BLaER1 (cell line): Measurements from ENCODE around the gene ALPK3.

Experiments
- H3K27ac ChIP-seq: shearing (Covaris generic); formaldehyde crosslinking; 2 replicates; pipeline ENCODE4 v1.8.1; 2022
- H3K27me3 ChIP-seq: shearing (Covaris generic); formaldehyde crosslinking; 2 replicates; pipeline ENCODE4 v1.8.1; 2022
- H3K36me3 ChIP-seq: shearing (Covaris generic); formaldehyde crosslinking; 2 replicates; pipeline ENCODE4 v1.8.1; 2022
- H3K4me1 ChIP-seq: shearing (Covaris generic); formaldehyde crosslinking; 2 replicates; pipeline ENCODE4 v1.8.1; 2022
- H3K4me2 ChIP-seq: shearing (Covaris generic); formaldehyde crosslinking; 2 replicates; pipeline ENCODE4 v1.8.1; 2022
- H3K4me3 ChIP-seq: shearing (Covaris generic); formaldehyde crosslinking; 2 replicates; pipeline ENCODE4 v1.8.1; 2022
- H3K9ac ChIP-seq: shearing (Covaris generic); formaldehyde crosslinking; 2 replicates; pipeline ENCODE4 v1.8.1; 2022
- H3K9me3 ChIP-seq: shearing (Covaris generic); formaldehyde crosslinking; 2 replicates; pipeline ENCODE4 v1.8.1; 2022
- H4K20me1 ChIP-seq: shearing (Covaris generic); formaldehyde crosslinking; 2 replicates; pipeline ENCODE4 v1.8.1; 2022
- Cebpa-rat ChIP-seq: shearing (Covaris generic); IDR thresholded peaks from 2 replicates; pipeline ENCODE4 v1.8.1; 2022

ALPK3 gene

GRCh38 chr15:84819291-84819768 is 2.2 kb downstream of the ALPK3 start:
- H3K27me3 ChIP-seq: no peaks in the 10 kb centered on the region
- H3K36me3 ChIP-seq: no peaks in the 10 kb centered on the region
- peak overlapping the region; percentile 23 for H3K4me2 ChIP-seq
- H3K9ac ChIP-seq: peak overlapping the region; percentile 5; the same call in 1 of the 2 replicates
- H4K20me1 ChIP-seq: no peaks in the 10 kb centered on the region
- peaks cover 23% of the 10 kb centered on the region for H3K4me1 ChIP-seq
- TF ChIP-seq Cebpa-rat: no peak
- peaks cover 5% of the 10 kb centered on the region; the same call in 1 of the 2 replicates for H3K9me3 ChIP-seq
- no peak overlapping the region for H3K27ac ChIP-seq
- H3K4me3 ChIP-seq: no peak overlapping the region

DNA sequence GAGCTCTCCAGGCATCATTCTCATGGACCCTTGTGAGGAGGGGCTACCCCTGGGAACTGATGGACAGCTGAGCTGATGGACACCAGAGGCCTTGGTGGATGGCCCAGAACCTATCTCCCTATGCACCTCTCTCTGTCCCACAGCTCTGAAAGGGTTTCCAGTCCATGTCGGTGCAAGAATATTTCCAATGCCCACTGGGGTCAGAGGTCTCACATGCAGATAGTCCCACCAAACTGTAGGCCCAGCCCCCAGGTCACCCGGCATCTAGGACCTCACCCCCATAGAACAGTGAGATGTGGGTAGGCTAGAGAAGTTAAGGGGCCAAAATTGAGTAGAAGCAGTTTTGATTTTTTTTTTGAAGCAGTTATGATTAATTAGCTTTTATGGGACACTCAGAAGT is 2.6 kb downstream of the ALPK3 start:
- TF ChIP-seq Cebpa-rat: no peak
- Histone ChIP-seq H3K4me2 (peak overlapping the region; percentile 23; the same call in 1 of the 2 replicates), H3K4me3 (no peak overlapping the region), H3K36me3 (no peaks in the 10 kb centered on the region), H3K9ac (peak overlapping the region; percentile 5; the same call in 1 of the 2 replicates), H3K9me3 (peaks cover 5% of the 10 kb centered on the region; the same call in 1 of the 2 replicates), H3K4me1 (peaks cover 23% of the 10 kb centered on the region), H3K27ac (no peak overlapping the region), H4K20me1 (no peaks in the 10 kb centered on the region), H3K27me3 (no peaks in the 10 kb centered on the region)

- peaks cover 23% of the 10 kb centered on the region for H3K4me1 ChIP-seq
- peaks cover 5% of the 10 kb centered on the region; the same call in 1 of the 2 replicates for H3K9me3 ChIP-seq
- no peaks in the 10 kb centered on the region for H3K36me3 ChIP-seq
- H3K27me3 ChIP-seq: no peaks in the 10 kb centered on the region
- no peak for TF ChIP-seq Cebpa-rat
- no peak overlapping the region for H3K4me2 ChIP-seq
- H4K20me1 ChIP-seq: no peaks in the 10 kb centered on the region
- no peak overlapping the region for H3K27ac ChIP-seq
- H3K9ac ChIP-seq: 0 out of 2 replicates have a peak overlapping the region, but pooled peaks have one; percentile 26
- H3K4me3 ChIP-seq: no peak overlapping the region
Measured at GRCh38 chr15:84821501-84822021, 4.4 kb downstream of the ALPK3 start.

GRCh38 chr15:84822653-84823281 is 5.6 kb downstream of the ALPK3 start:
- Histone ChIP-seq H3K4me3 (no peak overlapping the region), H4K20me1 (no peaks in the 10 kb centered on the region), H3K36me3 (no peaks in the 10 kb centered on the region), H3K27ac (no peak overlapping the region), H3K27me3 (no peaks in the 10 kb centered on the region), H3K9ac (no peak overlapping the region), H3K4me2 (no peak overlapping the region), H3K4me1 (peaks cover 21% of the 10 kb centered on the region), H3K9me3 (no peaks in the 10 kb centered on the region)
- TF ChIP-seq Cebpa-rat: no peak

DNA sequence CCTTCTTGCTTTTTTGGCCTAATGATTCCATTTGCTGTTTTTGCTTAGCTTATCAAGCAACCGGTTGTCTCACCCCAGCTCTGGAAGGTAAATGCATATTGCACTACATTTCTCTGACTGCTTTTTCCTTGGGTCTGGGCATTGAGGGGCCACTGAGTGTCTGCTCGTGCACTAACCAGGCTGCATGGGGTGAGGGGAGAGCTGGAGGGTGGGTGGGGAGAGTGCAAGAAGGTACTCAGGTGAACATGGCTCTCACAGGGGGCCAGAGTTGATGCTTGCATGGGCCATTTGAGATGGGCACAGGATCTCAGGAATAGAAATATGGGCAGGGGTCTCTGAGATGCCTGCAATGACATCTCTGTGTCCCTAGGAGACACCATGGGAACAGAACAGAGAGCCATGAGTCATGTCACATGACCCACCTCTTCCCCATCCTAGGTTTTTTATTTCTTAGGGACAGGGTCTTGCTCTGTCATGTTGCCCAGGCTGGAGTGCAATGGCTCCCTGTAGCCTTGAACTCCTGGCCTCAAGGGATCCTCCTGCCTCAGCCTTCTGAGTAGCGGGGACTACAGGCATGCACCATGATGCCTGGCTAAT is 6.2 kb downstream of the ALPK3 start:
- no peak overlapping the region for H3K4me2 ChIP-seq
- H3K27me3 ChIP-seq: no peaks in the 10 kb centered on the region
- no peaks in the 10 kb centered on the region for H4K20me1 ChIP-seq
- H3K4me3 ChIP-seq: no peak overlapping the region
- H3K9ac ChIP-seq: no peak overlapping the region
- no peak for TF ChIP-seq Cebpa-rat
- no peaks in the 10 kb centered on the region for H3K36me3 ChIP-seq
- H3K4me1 ChIP-seq: peaks cover 15% of the 10 kb centered on the region
- H3K9me3 ChIP-seq: no peaks in the 10 kb centered on the region
- H3K27ac ChIP-seq: no peak overlapping the region

DNA sequence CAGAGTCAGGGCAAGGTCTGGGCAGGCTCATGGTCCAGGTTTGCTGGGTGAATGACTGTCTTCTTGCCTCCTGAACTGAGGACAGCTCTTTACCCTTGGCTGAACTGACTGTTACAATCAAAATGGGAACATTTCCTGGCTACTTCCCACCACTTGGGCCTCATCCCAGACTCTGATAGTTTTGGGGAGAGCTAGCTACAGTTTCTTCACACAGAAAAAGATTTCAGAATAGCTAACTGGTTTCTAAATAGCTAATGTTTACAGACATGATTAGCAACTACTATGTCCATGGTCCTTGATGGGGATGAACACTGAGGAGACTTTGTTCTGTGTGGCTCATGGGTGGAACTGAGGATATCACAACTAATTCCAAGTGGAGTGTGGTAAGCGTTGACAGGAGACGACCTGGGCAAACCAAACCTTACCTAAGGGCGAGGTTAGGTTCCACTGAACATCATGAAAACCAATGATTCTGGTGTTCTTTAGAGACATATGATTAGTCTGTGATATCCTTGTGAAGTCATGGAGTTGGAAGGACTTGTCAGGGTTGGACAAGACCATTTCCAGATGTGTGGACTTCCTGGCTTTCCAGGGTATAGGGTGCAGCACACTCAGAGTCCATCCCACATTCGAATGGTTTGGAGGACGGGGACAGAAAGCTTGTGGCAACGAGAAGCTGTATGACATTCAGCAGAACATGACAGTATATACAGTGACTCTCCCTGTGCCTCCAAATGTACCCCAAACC is 7.3 kb downstream of the ALPK3 start:
- H3K9ac ChIP-seq: no peak overlapping the region
- no peak overlapping the region for H3K4me2 ChIP-seq
- H3K9me3 ChIP-seq: no peaks in the 10 kb centered on the region
- no peak overlapping the region for H3K4me3 ChIP-seq
- H3K27ac ChIP-seq: no peak overlapping the region
- H3K27me3 ChIP-seq: no peaks in the 10 kb centered on the region
- H4K20me1 ChIP-seq: no peaks in the 10 kb centered on the region
- H3K4me1 ChIP-seq: peaks cover 4% of the 10 kb centered on the region
- no peak for TF ChIP-seq Cebpa-rat
- H3K36me3 ChIP-seq: no peaks in the 10 kb centered on the region

- no peak overlapping the region for H3K27ac ChIP-seq
- H3K9me3 ChIP-seq: no peaks in the 10 kb centered on the region
- H4K20me1 ChIP-seq: no peaks in the 10 kb centered on the region
- no peak for TF ChIP-seq Cebpa-rat
- no peak overlapping the region for H3K9ac ChIP-seq
- no peaks in the 10 kb centered on the region for H3K27me3 ChIP-seq
- no peaks in the 10 kb centered on the region for H3K36me3 ChIP-seq
- H3K4me3 ChIP-seq: no peak overlapping the region
- H3K4me1 ChIP-seq: no peaks in the 10 kb centered on the region
- H3K4me2 ChIP-seq: no peak overlapping the region
Measured at GRCh38 chr15:84826369-84826823, 9.2 kb downstream of the ALPK3 start.

- no peak overlapping the region for H3K4me2 ChIP-seq
- no peak overlapping the region for H3K4me3 ChIP-seq
- H4K20me1 ChIP-seq: no peaks in the 10 kb centered on the region
Measured at GRCh38 chr15:84827246-84827645, 10.1 kb downstream of the ALPK3 start.

GRCh38 chr15:84828086-84828908 is 11.1 kb downstream of the ALPK3 start:
- Histone ChIP-seq H3K4me1 (no peaks in the 10 kb centered on the region), H3K9me3 (no peaks in the 10 kb centered on the region), H3K36me3 (no peaks in the 10 kb centered on the region), H3K4me3 (no peak overlapping the region), H3K27me3 (no peaks in the 10 kb centered on the region), H3K9ac (no peak overlapping the region), H3K4me2 (no peak overlapping the region), H4K20me1 (no peaks in the 10 kb centered on the region), H3K27ac (no peak overlapping the region)
- TF ChIP-seq Cebpa-rat: no peak

More at GRCh38 chr15:84827246-84827645, 10.1 kb downstream of the ALPK3 start:
- Histone ChIP-seq H3K4me1 (no peaks in the 10 kb centered on the region), H3K27ac (no peak overlapping the region), H3K9ac (no peak overlapping the region), H3K27me3 (no peaks in the 10 kb centered on the region), H3K9me3 (no peaks in the 10 kb centered on the region), H3K36me3 (no peaks in the 10 kb centered on the region)
- no peak for TF ChIP-seq Cebpa-rat
